Raji (cell line): ENCODE measurements around the gene TMEM255B.

Experiments used
- POLR2A ChIP-seq: IDR thresholded peaks from 2 replicates; pipeline ENCODE4 v1.6.1; 2011; ENCODE audit warnings: low read depth, low read length, control low read depth; ENCODE audit not compliant: insufficient read depth

The TMEM255B gene

GRCh38 chr13:113785051-113786010 lies 26.3 kb downstream of the TMEM255B start:
- TF ChIP-seq POLR2A, result no peak

GRCh38 chr13:113786262-113786841 lies 27.3 kb downstream of the TMEM255B start:
- no peak for TF ChIP-seq POLR2A

- TF ChIP-seq POLR2A, result no peak
Observed at GRCh38 chr13:113787694-113788093, 28.7 kb downstream of the TMEM255B start.

GRCh38 chr13:113788413-113789135 lies 29.5 kb downstream of the TMEM255B start:
- TF ChIP-seq POLR2A, result no peak

GRCh38 chr13:113789167-113789566 lies 30.1 kb downstream of the TMEM255B start:
- TF ChIP-seq POLR2A, result no peak

GRCh38 chr13:113791226-113791625 lies 32.2 kb downstream of the TMEM255B start:
- TF ChIP-seq POLR2A, result no peak

- TF ChIP-seq POLR2A, result no peak
Observed at GRCh38 chr13:113791761-113792160, 32.7 kb downstream of the TMEM255B start.

- TF ChIP-seq POLR2A, result no peak
Observed at GRCh38 chr13:113792236-113792770, 33.3 kb downstream of the TMEM255B start.

GRCh38 chr13:113792886-113793717 lies 34.1 kb downstream of the TMEM255B start:
- no peak for TF ChIP-seq POLR2A

- no peak for TF ChIP-seq POLR2A
Observed at GRCh38 chr13:113793718-113794085, 34.7 kb downstream of the TMEM255B start.

GRCh38 chr13:113794086-113794485 lies 35.1 kb downstream of the TMEM255B start:
- TF ChIP-seq POLR2A, result no peak

GRCh38 chr13:113794764-113795173 lies 35.7 kb downstream of the TMEM255B start:
- no peak for TF ChIP-seq POLR2A

- TF ChIP-seq POLR2A, result no peak
Observed at GRCh38 chr13:113796211-113796963, 37.4 kb downstream of the TMEM255B start.
